Osteoblast (primary cell): ENCODE measurements around the gene ARFGEF2. TPM values are rescaled to one million over a fixed set of nuclear protein-coding genes. Genes with fewer than 3 reads are reported as not detected.

Experiments used
- DNase-seq: peaks from one replicate; pipeline ENCODE4 v3.0.0; 2011; ENCODE audit warnings: low spot score, mixed read lengths; ENCODE audit not compliant: insufficient read length; ENCODE audit errors: missing footprints
- H2AFZ ChIP-seq: 2 replicates; pipeline ENCODE4 v1.6.0; 2011; ENCODE audit warnings: mild to moderate bottlenecking, low read length
- H3K27ac ChIP-seq: 2 replicates; pipeline ENCODE4 v1.5.1; 2011; ENCODE audit warnings: mild to moderate bottlenecking, low read depth, low read length, moderate library complexity
- H3K27me3 ChIP-seq: 2 replicates; pipeline ENCODE4 v1.6.0; 2012; ENCODE audit warnings: mild to moderate bottlenecking, control low read depth, inconsistent platforms, low read length, moderate library complexity; ENCODE audit not compliant: insufficient read depth
- H3K36me3 ChIP-seq: 2 replicates; pipeline ENCODE4 v1.5.1; 2011; ENCODE audit warnings: mild to moderate bottlenecking, low read length, control low read depth, moderate library complexity; ENCODE audit not compliant: insufficient read depth
- H3K4me1 ChIP-seq: 2 replicates; pipeline ENCODE4 v1.5.1; 2011; ENCODE audit warnings: mild to moderate bottlenecking, low read length, control low read depth, moderate library complexity; ENCODE audit not compliant: insufficient read depth
- H3K4me2 ChIP-seq: 2 replicates; pipeline ENCODE4 v1.6.0; 2011; ENCODE audit warnings: mild to moderate bottlenecking, low read length; ENCODE audit not compliant: insufficient read depth
- H3K4me3 ChIP-seq: fragments of 200-600 bp; sonication (generic); 3 replicates; pipeline ENCODE4 v1.5.1; 2012; ENCODE audit warnings: mild to moderate bottlenecking, low read length, inconsistent platforms; ENCODE audit not compliant: insufficient read depth
- H3K79me2 ChIP-seq: 2 replicates; pipeline ENCODE4 v1.6.0; 2012; ENCODE audit warnings: mild to moderate bottlenecking, low read length, control low read depth, inconsistent platforms; ENCODE audit not compliant: insufficient read depth
- H3K9me3 ChIP-seq: 2 replicates; pipeline ENCODE4 v1.5.1; 2011; ENCODE audit warnings: low read depth, low read length, control low read depth
- H4K20me1 ChIP-seq: 2 replicates; pipeline ENCODE4 v1.6.0; 2012; ENCODE audit warnings: mild to moderate bottlenecking, low read length, control low read depth; ENCODE audit not compliant: insufficient read depth
- total RNA-seq: library from RNA; depleted of rRNA; stranded (reverse); fragments of >200 nt; gene quantifications from 2 replicates; pipeline ENCODE4 v1.2.3, GENCODE V29; 2012
- TF ChIP-seq, protein P1 (sequence below): IDR thresholded peaks from 2 replicates; pipeline ENCODE4 v1.5.1; 2011; ENCODE audit warnings: mild to moderate bottlenecking, low read depth, low read length, moderate library complexity; ENCODE audit errors: extremely low read depth

The ARFGEF2 gene
- total RNA-seq, 1 donor = 42.0 TPM

DNA sequence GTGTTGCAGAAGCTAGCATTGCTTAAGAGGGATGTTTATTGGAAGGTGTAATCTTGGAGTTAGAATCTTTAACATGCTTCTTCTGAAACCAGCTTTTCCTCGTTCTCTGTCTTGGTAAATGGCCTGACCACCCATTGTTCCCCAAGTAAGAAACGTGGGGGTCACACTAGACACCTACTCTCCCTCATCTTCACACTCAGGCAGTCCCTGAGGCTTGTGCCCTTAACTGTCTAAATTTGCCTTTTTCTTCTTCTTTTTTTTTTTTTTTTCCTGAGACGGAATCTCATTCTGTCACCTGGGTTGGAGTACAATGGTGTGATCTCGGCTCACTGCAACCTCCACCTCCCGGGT lies 16.2 kb upstream of the ARFGEF2 start:
- peaks cover 5% of the 10 kb centered on the region for H3K4me1 ChIP-seq
- H3K4me2 ChIP-seq = no peak overlapping the region
- H3K27ac ChIP-seq = no peak overlapping the region
- H3K79me2 ChIP-seq = no peaks in the 10 kb centered on the region
- no peak for DNase-seq
- H4K20me1 ChIP-seq = no peaks in the 10 kb centered on the region
- peaks cover 5% of the 10 kb centered on the region for H3K27me3 ChIP-seq
- H3K36me3 ChIP-seq = no peaks in the 10 kb centered on the region
- TF ChIP-seq, protein P1, sequence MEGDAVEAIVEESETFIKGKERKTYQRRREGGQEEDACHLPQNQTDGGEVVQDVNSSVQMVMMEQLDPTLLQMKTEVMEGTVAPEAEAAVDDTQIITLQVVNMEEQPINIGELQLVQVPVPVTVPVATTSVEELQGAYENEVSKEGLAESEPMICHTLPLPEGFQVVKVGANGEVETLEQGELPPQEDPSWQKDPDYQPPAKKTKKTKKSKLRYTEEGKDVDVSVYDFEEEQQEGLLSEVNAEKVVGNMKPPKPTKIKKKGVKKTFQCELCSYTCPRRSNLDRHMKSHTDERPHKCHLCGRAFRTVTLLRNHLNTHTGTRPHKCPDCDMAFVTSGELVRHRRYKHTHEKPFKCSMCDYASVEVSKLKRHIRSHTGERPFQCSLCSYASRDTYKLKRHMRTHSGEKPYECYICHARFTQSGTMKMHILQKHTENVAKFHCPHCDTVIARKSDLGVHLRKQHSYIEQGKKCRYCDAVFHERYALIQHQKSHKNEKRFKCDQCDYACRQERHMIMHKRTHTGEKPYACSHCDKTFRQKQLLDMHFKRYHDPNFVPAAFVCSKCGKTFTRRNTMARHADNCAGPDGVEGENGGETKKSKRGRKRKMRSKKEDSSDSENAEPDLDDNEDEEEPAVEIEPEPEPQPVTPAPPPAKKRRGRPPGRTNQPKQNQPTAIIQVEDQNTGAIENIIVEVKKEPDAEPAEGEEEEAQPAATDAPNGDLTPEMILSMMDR = no peak
- no peaks in the 10 kb centered on the region for H3K9me3 ChIP-seq
- no peak overlapping the region for H2AFZ ChIP-seq
- no peak overlapping the region for H3K4me3 ChIP-seq

DNA sequence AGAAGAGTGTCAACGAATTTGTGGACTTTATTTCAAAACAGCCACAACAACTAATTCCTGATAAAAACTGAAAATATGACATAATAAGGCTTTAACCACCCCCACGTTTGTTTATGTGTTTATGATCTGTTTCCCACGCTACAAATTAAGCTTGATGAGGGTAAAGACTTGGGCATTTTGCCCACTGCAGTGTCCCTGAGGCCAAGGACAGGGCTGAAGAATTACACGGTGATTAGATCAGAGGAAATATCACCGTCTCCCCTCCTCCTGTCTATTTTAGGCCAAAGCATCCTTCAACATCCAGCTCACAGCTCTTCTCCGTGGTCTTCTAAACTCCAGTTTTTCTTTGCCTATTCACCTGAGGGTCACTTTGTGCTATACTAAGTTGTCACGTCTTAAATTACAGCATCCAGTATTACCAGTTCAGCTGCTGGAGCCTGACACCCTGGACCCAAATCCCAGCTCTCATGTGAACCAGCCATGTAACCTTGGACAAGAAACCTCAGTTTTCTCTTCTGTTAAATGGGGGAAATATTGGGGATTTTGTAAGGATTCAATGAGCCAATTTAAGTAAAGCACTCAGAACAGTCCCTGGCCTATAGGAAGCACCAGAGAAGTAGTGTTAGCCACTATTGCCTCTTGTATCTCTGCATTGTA lies 15.2 kb upstream of the ARFGEF2 start:
- DNase-seq = no peak
- H3K4me2 ChIP-seq = no peak overlapping the region
- TF ChIP-seq, protein P1 = no peak
- H3K27me3 ChIP-seq = peaks cover 3% of the 10 kb centered on the region
- no peaks in the 10 kb centered on the region for H3K79me2 ChIP-seq
- H3K9me3 ChIP-seq = no peaks in the 10 kb centered on the region
- H3K36me3 ChIP-seq = no peaks in the 10 kb centered on the region
- no peaks in the 10 kb centered on the region for H4K20me1 ChIP-seq
- no peak overlapping the region for H3K27ac ChIP-seq
- no peak overlapping the region for H2AFZ ChIP-seq
- H3K4me3 ChIP-seq = no peak overlapping the region
- peaks cover 5% of the 10 kb centered on the region for H3K4me1 ChIP-seq

DNA sequence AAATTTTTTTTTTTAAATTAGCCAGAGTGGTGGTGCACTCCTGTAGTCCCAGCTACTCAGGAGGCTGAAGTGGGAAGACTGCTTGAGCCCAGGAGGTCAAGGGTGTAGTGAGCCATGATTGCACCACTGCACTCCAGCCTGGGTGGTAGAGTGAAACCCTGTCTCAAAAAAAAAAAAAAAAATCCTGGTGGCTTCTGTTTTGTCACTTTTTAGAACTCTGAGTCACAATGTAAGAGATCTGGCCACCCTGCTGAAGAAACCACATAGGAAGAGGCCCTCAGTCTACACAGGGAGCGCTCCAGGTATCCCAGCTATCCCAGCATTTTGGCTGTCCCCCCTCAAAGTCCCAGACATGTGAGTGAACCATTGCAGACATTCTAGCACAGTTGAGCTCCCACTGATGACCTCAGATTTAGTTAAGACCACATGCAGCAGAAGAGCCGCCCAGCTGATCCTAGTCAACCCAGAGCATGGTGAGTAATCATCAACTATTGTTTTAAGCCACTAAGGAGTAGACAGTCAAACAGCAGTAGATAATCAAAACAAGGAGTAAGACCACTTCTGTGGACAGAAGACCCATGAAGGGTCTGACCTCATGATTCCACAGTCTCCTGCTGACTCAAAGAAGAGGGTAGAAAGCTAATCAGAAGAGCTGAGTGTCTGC lies 12.7 kb upstream of the ARFGEF2 start:
- H4K20me1 ChIP-seq = no peaks in the 10 kb centered on the region
- H3K36me3 ChIP-seq = no peaks in the 10 kb centered on the region
- no peak overlapping the region for H3K4me2 ChIP-seq
- DNase-seq = no peak
- no peak overlapping the region for H3K4me3 ChIP-seq
- peaks cover 5% of the 10 kb centered on the region for H3K4me1 ChIP-seq
- no peaks in the 10 kb centered on the region for H3K9me3 ChIP-seq
- no peak overlapping the region for H3K27ac ChIP-seq
- TF ChIP-seq, protein P1 = no peak
- no peak overlapping the region for H2AFZ ChIP-seq
- no peaks in the 10 kb centered on the region for H3K79me2 ChIP-seq
- H3K27me3 ChIP-seq = no peaks in the 10 kb centered on the region

DNA sequence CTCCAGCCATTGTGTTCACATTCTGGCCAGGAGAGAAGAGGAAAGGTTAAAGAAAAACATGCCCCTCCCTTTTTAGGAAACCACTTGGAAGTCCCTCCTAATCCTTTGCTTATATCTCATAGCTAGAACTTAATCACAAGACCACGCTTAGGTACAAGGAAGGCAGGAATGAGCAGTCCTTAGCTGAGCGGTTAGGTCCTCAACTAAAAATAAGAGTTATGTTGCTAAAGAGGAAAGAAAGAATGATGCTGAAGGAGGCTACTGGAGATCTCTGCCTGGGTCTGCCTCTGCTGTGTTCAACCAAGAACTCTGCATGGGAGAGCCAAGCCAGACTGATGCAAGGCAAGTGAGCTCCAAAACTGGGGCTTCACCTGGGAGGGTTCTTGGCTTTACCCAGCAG lies 11.6 kb upstream of the ARFGEF2 start:
- Histone ChIP-seq H3K4me2 (no peak overlapping the region), H3K4me1 (peaks cover under 1% of the 10 kb centered on the region), H3K9me3 (no peaks in the 10 kb centered on the region), H3K79me2 (no peaks in the 10 kb centered on the region), H3K36me3 (no peaks in the 10 kb centered on the region), H3K27ac (no peak overlapping the region), H2AFZ (no peak overlapping the region), H3K4me3 (no peak overlapping the region), H3K27me3 (no peaks in the 10 kb centered on the region), H4K20me1 (no peaks in the 10 kb centered on the region)
- TF ChIP-seq, protein P1 = no peak
- no peak for DNase-seq
